Effector CD4-positive, alpha-beta T cell (primary cell): ENCODE data around the gene CLEC6A.
"Not testable (repeated sequence)": the region's sequence is repeated elsewhere in the genome, so short reads cannot be mapped to it uniquely, and the experiment has no call there.

Experiments used
- DNase-seq: peaks from one replicate; pipeline ENCODE4 v3.0.0-alpha.2; 2020

Gene CLEC6A

DNA sequence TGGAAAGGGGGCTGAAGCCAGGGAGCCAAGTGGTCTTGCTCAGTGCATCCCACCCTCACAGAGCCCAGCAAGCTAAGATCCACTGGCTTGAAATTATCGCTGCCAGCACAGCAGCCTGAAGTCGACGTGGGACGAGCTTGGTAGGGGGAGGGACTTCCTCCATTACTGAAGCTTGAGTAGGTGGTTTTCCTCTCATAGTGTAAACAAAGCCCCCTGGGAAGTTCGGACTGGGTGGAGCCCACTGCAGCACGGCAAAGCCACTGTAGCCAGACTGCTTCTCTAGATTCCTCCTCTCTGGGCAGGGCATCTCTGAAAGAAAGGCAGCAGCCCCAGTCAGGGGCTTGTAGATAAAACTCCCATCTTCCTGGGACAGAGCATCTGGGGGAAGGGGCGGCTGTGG, 40.3 kb downstream of the CLEC6A start:
- DNase-seq: not testable (repeated sequence)

DNA sequence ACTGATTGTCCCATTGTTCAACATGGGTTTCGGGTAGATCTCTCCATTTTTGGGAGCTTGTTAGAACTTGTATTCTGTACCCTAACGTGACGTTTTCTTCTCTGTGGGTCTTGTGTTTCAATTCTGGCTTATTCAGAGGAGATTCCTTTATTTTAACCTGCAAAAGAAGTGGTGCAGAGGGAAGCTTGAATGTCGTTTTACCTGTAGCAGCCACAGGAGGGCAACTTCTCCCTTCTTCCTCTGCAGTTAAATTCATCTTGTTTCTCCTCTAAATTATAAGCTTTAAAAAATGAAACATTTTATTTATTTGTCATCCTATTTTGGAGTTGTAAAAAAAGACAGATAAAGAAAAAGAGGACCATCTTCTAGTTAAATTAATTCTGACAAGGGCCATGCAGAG, 43.9 kb downstream of the CLEC6A start:
- DNase-seq: no peak

DNA sequence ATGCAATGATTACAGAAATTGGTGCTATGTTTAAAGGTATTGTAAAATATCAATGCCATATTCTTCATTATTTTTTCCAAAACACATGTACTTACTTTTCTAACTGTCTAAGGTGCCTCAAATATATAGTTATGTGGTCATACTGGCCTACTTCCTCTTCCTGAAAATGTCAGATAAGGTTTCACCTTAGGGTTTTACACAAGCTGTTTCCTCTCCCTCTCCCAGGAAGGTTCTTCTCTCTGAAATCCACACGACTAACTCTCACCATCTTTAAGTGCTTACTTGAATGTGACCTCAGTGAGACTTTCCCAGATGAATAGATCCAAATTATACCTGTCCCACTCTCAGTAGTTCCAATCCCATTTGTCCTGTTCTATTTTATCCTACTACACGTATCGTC, 46.0 kb downstream of the CLEC6A start:
- DNase-seq: no peak

DNA sequence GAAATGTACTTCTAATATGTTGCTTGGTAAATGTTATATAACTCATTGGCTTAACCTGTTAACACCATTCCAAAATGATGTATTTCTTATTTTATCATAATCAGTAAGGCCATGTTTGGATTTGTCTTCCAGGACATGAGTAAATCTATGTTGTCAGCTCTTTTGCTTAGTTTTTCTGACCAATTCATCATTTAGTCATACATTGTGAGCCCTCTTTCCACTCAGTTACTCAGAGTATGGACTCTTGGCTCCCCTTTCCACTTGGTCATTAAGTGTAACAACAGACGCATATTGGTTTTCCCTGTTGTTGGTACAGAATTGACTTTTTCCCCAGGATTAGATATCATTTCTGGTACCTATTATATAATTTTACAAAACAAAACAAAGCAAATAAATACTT, 48.6 kb downstream of the CLEC6A start:
- DNase-seq: no peak

DNA sequence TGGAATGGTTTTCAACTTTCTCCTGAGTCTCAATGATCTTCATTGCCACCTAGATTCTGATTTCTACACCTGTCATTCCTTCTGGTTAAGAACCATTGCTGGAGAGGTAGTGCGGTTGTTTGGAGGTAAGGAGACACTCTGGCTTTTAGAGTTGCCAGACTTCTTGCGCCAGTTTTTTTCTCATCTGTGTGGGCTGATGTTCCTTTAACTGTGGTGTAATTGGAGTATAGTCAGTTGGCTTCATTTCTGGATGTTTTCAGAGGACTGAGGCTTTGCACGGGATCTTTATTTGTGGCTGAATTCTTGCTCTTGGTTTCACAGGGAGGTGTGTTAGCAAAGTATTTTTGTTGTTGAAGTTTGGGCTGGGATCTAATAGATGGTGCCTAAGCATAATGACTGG, 51.8 kb downstream of the CLEC6A start:
- no peak for DNase-seq

DNA sequence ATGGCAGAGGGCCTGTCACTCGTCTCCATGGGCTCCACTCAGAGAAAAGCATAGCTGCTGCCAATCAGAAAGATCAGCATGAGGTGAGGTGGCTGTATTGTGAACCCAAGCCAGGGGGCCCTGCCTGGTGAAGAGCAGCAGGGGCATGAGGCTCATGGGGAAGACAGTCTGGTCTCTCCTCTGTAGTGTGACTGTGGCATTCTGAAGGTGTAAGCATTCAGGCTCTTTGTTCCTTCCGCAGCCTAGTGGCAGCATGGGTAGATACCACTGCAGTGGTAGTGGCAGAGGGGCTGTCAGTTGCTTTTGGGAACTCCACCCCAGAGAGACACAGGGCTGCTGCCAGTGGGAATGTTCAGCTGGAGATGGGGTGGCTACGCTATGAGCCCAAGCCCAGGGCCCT, 52.5 kb downstream of the CLEC6A start:
- no peak for DNase-seq

DNA sequence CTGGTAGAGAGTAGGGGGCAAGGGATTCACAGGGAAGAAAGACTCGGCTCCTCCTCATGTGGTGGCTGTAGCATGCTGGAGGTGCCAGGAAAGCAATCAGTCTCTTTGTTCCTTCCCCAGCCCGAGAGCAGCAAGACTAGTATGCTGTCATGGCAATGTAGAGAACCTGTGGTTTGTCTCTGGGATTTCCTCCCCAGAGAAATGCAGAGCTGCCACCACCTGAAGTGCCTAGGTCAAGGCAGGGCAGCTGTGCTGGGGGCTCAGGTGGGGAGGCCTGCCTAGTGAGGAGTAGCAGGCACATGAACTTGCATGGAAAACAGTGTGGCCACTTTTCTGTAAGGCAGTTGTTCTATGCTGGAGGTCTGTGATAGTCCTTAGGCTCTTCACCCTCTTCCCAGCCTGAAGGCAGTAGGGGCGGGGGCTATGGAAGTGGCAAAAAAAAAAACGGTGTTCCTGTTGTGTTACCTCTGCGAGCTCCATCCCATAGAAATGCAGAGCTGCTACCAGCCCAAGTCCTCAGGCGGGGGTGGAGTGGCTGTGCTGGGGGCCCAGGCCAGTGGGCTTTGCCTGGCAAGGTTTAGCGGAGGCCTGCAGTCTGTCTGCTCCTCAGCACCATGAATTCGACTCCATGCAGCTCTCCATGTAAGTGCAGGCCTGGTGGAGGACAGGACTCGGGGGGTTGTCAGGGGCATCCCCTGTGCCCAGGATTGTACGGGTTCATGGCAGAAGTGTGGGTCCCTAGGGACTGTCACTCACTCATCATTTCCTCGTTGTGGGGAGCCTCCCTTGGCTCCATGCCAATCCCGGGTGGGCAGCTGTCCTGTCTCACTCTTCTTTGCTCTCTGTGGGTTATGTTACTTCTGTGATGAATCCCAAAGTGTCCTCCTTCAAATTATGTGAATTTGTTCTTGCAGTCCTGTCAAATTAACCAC, 53.4 kb downstream of the CLEC6A start:
- DNase-seq: no peak

DNA sequence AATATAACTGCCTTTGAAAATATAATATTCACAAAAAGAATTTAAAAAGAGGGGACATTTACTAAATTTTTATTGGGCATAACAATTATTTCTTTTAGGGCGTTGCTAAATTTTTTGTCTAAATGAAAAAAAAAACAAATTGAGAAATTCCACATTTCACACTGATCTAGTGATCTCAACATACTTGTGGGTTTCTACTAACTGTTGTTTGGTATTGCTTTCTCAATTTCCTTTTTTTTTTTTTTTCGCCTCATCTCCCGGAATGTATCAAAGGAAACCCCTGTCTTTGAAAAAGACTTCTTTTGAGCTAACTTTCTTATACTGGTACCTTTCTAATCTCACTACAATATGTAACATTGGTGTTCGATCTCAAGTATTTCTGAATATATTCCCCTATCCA, 57.5 kb downstream of the CLEC6A start, which contains the start of gene CLEC4D:
TSS of gene CLEC4D (plus strand) at position 248 of the 400 bp plus-strand sequence. CDS start 230 bp downstream, outside the sequence.
- DNase-seq: no peak

DNA sequence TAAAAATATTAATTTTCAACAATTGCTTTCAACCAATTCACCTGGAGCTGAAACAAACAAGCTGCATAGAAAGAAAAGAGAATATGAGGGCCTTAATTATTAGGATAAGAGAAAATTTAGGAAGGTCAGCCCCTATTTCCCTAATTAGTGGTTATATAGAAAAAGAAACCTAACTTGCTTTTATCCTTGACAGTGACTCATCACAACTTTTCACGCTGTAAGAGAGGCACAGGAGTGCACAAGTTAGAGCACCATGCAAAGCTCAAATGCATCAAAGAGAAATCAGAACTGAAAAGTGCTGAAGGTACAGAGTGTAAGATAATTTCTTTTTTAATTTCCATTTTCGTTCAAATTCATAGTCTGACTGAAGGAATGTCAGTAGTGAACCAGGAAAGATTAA, 62.2 kb downstream of the CLEC6A start:
- DNase-seq: no peak

DNA sequence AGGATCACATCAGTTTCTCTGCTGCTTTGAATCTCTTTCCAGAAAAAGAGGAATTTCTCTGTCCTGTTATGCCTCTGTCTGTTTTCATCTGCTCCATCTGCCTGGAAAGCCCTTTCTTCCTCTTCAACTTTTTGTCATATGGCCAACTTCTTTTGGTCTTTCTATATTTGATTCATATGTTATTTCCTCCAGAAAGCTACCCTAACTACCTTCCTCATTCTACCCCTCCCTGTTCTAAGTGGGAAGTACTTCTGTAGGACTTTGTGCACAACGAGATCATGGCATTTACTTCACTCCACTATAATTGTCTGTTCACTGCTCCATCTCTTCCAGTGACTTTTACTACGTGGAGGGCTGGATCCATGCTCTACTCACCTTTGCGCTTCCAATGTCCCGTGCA, 63.4 kb downstream of the CLEC6A start:
- no peak for DNase-seq

DNA sequence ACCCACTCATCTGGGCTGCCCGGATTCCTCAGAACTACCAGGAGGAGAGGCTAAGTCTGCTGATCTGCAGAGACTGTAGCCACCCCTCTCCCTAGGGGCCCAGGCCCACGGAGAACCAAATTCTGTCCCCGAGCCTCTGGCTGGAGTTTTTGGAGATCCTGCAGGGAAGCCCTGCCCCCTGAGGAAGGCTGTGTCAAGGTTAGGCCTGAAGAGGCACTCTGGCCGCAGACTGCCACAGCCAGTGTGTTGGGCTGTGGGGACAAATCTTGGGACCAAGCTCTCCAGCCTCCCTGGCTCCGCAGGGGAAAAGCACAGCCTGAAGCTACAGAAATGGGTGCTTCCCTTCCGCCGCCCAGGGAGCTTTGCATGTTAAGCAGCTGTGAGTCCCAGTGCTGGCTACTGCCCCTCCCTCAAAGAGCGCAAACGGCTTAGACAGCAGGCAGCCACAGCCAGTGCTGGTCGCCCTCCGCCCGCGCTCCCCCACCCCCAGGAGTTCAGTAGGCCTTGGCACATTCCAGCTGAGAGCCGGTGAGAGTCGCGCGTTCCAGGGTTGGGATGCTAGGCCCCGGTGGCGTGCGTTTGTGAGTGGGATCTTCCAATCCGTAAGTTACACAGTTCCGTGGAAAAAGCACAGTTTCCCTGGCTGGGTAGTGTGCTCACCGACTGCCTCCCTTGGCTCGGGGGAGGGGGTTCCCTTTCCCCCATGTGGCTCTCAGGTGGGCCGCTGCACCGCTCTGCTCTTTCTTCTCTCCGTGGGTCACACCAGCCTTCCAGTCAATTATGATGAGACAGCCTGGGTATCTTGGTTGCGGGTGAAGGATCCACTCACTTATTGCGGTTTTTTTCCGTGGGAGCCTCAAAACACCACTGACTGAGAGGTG, 71.7 kb downstream of the CLEC6A start:
- no peak for DNase-seq
